CD4-positive, alpha-beta T cell treated with Interleukin-4 for 1 hour (primary cell): ENCODE data around the gene SLC4A4.

Experiments used
- DNase-seq, 2 donors: peaks; one replicate each; pipeline ENCODE4 v3.0.0-alpha.2; 2020 to 2022

The SLC4A4 gene

DNA sequence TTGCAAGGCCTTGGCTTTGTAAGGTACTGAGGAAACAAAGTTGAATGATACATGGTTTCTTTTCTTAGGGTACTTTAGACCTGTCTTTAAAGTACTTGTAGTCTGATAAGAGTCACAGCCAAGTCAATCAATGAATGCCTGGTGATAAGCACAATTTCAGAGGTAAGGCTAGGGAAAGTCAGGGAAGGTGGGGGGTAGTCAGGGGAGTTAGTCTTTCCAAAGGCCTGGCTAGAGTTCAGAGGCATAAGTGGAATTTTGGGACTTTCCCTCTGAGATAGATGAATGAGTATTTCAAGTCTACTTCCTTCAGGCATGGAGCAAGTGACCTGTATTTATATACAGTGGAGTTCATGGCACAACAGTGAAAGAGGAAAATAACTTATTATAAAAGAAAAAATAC is 78.3 kb downstream of the SLC4A4 start:
- no peak for DNase-seq

DNA sequence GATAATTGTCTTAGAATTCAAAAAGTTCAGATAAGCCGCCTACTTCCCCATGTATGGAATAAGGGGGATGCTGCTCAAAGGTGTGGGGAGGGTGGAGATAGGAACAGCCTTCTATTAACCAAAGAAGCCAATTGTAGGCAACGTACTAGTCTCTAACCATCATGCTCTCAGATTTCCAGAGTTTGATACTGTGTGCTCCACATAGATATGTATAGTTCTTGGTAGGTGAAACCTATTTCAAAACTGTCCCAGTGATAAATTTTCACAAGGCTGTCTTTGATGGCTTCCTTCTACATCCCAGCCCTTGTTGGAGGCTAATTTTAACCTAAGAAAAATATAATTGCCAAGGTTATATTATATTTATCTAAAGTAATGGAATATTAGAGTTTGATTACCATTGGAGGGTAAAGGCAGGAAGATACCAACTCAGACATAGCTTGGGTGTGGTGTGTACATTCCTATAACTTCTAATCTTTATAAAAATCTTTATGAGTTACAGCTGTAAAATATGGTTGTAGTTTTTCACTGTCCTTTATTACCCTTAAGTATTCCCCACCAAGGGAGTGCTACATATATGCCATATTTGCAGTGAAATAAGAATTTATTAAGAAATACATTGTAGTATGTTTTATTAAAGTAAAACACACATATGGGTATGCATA is 87.7 kb downstream of the SLC4A4 start:
- DNase-seq, result no peak

DNA sequence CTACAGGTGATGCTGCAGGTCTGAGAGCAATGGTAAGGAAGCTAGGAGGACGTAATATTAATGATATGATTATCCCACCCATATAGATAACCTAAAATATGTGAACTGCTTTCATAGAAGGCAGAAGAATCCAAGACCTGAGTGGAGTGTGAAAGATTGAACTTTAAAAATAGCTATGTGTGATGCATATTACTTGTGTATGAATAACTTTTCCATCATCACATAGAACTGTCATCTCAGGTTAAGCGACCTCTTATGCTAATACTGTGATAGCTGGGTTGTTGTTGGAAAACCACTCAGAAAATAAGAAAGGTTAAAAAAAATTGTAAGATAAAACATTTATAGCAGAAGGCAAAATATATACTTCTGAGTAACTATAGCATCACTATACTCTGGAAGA is 90.3 kb downstream of the SLC4A4 start:
- no peak for DNase-seq

DNA sequence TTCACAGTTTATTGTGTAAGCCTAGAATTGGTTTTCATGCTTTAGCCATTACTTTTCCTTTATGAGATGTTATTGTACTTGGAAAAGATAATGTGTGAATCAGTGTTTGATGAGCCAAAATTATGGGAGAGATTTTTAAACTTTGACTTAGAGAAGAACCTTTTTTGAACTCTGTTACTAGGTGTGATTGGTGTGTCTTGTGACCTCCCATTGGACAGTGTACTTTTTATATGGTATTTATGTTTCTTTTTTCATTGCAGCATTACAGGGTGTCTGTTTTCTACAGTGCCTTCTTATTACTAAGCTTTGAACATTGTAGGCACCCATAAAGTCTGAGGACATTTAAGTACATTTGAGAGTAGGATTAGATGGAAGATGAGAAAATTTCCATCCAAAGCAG is 91.1 kb downstream of the SLC4A4 start:
- no peak for DNase-seq

GRCh38 chr4:71430609-71431008 is 91.8 kb downstream of the SLC4A4 start:
- DNase-seq, result no peak

DNA sequence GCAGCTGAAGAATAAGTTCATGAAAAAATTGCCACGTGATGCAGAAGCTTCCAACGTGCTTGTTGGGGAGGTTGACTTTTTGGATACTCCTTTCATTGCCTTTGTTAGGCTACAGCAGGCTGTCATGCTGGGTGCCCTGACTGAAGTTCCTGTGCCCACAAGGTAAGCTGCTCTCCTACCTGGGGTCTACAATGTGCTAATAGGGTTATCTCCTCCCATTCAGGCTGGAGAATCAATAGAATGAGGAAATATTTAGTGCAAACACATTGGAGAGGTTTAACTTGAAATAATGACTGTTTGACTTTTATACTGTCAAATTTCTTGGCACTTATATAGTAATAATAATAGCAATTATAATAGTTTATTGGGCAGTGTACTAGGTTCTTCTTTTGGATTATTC is 101.8 kb downstream of the SLC4A4 start:
- DNase-seq, result no peak

- no peak for DNase-seq
Observed at GRCh38 chr4:71441186-71442169, 102.7 kb downstream of the SLC4A4 start.

DNA sequence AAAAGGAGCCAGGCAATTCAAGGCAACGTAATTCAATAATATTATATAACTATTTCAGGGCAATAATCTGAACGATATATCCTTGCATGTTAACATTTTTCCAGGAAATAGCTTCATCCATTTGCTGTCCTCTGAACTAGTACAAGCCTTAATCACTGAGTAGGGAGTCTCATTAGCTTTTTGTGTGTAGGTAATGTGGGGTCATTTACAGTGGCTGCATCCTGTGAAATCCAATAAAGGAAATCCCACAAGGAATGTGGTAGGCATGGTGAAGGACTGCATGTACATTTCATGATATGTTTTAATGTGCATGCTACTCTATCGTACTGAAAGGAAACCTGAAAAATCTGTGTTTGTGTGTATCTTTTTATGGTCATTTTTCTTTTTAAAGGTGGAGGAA is 103.5 kb downstream of the SLC4A4 start:
- DNase-seq, result no peak

- no peak for DNase-seq
Observed at GRCh38 chr4:71444395-71444794, 105.6 kb downstream of the SLC4A4 start.

GRCh38 chr4:71445811-71446210 is 107.0 kb downstream of the SLC4A4 start:
- DNase-seq, result no peak

DNA sequence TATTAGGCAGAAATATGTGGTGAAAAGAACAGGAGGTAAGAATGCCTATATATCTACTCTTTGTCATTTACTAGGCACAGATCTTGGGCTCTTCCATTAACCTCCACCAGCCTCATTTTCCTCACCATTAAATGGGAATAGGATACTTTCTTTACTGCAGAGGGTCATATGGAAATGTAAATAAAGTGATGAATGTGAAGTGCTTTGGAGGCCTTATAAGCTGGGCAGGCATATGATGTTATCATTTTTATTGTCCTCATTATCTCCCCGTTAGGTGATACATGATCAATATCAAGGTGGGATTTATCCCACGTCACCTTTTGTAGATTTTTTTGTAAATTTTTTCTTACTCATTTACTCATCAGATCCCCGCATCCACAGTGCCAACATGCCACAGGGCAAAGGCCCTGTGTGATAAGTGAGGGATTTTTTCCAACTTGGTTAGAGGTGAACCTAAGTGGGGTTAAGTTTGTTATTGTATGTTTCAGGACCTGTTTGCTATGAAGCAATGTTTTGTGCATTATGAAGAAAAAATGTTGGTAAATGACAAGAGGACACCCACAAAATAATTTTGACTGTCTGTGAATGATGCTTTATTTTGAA is 107.8 kb downstream of the SLC4A4 start:
- DNase-seq, result no peak

- DNase-seq, result no peak
Observed at GRCh38 chr4:71449040-71449439, 110.2 kb downstream of the SLC4A4 start.

GRCh38 chr4:71449878-71450277 is 111.1 kb downstream of the SLC4A4 start:
- no peak for DNase-seq

GRCh38 chr4:71453531-71453930 is 114.7 kb downstream of the SLC4A4 start:
- DNase-seq, result no peak

DNA sequence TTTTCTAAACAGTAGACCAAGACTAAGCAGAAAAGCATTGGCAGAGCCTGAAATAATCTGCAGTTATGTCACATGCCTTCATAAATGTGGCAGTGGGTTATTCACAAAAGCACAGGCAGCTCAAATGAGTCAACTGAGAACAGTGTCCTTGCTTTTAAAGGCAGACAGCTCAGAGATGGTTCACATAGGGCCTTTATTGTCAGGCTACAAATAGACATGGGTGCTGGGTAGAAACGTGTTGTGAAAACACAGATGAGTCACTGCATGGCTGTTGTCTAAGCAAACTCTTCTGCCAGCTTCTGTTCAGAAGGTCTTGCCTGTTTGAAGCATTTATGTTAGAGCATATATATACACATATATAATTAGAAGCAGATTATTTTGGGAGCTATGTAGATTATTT is 118.0 kb downstream of the SLC4A4 start:
- DNase-seq, result no peak

DNA sequence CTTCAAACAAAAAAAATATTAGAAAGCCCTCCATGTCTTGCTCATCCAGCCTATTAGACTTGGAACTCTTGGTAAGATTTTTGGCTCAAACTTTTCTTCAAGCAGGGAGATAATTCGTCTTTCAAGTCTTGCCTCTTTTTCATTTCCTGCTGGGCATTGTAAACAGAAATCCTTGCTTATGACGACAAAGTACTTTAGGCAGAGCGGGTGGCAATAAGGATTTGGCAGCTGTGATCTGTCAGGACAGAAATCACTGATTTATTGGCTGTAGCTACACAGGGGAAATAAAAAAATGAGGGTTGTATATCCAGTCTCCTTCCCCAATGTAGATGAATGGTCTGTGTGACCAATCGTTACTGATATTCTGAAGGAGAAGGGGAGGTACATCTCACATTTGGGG is 121.6 kb downstream of the SLC4A4 start:
- DNase-seq, result no peak

DNA sequence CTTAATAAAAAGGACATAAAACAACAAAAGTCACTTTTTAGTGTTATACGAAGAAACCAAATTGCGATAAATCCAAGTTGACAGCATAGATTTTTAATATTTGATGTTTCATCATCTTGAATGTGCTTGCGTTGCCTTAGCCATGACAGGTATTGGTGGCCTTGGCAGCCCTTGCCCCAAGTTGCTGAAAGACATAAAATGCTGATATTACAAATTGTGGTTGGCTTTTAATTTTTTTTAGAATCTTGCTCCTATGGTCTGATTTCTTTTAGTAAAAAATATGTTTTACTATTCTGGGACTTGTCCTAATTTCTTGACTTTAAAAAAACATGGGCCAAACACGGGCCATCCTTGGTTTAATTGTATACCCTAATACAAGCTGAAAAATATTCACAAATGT is 122.6 kb downstream of the SLC4A4 start:
- DNase-seq, result no peak

GRCh38 chr4:71466775-71467174 is 128.0 kb downstream of the SLC4A4 start:
- no peak for DNase-seq

GRCh38 chr4:71468116-71468710 is 129.4 kb downstream of the SLC4A4 start:
- no peak for DNase-seq

- no peak for DNase-seq
Observed at GRCh38 chr4:71469541-71469940, 130.7 kb downstream of the SLC4A4 start.

GRCh38 chr4:71470524-71470923 is 131.7 kb downstream of the SLC4A4 start:
- no peak for DNase-seq

- DNase-seq, result no peak
Observed at GRCh38 chr4:71472946-71473345, 134.1 kb downstream of the SLC4A4 start.

DNA sequence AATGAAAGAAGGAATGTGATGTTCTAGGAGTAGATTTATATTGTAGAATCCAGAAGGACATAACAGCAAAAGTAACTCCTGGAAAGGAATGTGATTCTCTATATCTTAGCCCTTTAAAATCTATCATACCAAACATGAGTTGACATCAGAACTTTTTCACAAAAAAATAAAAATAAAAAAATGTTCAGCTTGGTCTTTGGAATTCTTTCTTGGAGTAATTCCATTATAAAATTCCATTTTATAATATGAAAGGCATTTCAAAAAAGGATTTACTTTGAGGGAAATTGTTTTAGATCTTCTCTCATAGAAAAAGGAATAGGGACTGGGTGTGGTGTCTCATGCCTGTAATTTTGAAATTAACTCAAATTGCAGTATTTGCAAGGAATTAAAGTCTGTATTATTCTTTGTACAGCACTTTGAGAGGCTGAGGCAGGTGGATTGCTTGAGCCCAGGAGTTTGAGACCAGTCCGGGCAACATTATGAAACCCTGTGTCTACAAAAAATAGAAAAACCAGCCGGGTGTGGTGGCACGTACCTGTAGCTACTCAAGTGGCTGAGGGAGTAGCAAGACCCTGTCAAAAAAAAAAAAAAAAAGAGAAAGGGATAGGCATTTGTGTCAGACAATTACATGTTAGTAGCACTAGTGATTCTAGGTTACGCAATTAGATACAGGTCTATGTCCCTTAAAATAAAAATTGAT is 134.9 kb downstream of the SLC4A4 start:
- DNase-seq, result no peak
